Osteocyte (in vitro differentiated cells): ENCODE data around the gene MAT2B. TPM values are rescaled to one million over a fixed set of nuclear protein-coding genes. Genes with fewer than 3 reads are reported as not detected.

Source experiments
- DNase-seq: peaks from one replicate; pipeline ENCODE4 v3.0.0; 2021; ENCODE audit warnings: mixed read lengths; ENCODE audit not compliant: unreplicated experiment; ENCODE audit errors: extremely low spot score
- H3K27ac Mint-ChIP-seq: one replicate; pipeline ENCODE4 v1.8.0; 2021; ENCODE audit warnings: mild to moderate bottlenecking, mixed read lengths; ENCODE audit not compliant: unreplicated experiment
- H3K27me3 Mint-ChIP-seq: one replicate; pipeline ENCODE4 v1.8.0; 2021; ENCODE audit warnings: mixed read lengths; ENCODE audit not compliant: unreplicated experiment
- H3K36me3 Mint-ChIP-seq: one replicate; pipeline ENCODE4 v1.8.0; 2021; ENCODE audit warnings: mixed read lengths; ENCODE audit not compliant: unreplicated experiment
- H3K4me1 Mint-ChIP-seq: one replicate; pipeline ENCODE4 v1.8.0; 2021; ENCODE audit warnings: mixed read lengths; ENCODE audit not compliant: unreplicated experiment
- H3K4me3 Mint-ChIP-seq: one replicate; pipeline ENCODE4 v1.8.0; 2021; ENCODE audit warnings: mild to moderate bottlenecking, moderate library complexity, mixed read lengths; ENCODE audit not compliant: unreplicated experiment
- H3K9me3 Mint-ChIP-seq: one replicate; pipeline ENCODE4 v1.8.0; 2021; ENCODE audit warnings: mixed read lengths; ENCODE audit not compliant: unreplicated experiment
- total RNA-seq: library from RNA; stranded (reverse); gene quantifications from 2 replicates; pipeline ENCODE4 v1.2.1, GENCODE V29; 2021
- TF ChIP-seq, protein P1 (sequence below): fragments of 200-600 bp; sonication (generic); IDR thresholded peaks from 2 replicates; pipeline ENCODE4 v1.5.0; 2021; ENCODE audit warnings: antibody characterized with exemption, mild to moderate bottlenecking, moderate library complexity

MAT2B gene
- total RNA-seq, 1 donor from 2014 or later, result 47.0 TPM

DNA sequence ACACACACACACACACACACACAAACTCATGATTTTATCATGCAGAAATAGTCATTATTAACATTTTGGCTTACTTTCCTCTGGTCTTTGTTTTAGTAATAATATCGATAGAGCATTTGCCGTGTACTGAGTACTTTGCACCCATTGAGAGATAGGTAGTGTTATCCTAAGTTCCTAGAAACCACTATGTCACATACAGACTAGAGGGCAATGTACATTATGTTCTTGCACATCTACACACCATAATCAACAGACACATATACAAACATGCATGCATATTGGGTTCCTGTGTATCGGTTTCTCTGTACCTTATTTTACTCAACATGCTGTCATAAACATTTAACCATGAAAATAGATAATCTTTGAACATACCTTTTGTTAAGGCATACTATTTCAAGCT, 45.7 kb downstream of the MAT2B start:
- no peaks in the 10 kb centered on the region for H3K36me3 Mint-ChIP-seq
- H3K27me3 Mint-ChIP-seq, result peaks cover 32% of the 10 kb centered on the region
- H3K4me1 Mint-ChIP-seq, result no peaks in the 10 kb centered on the region
- H3K9me3 Mint-ChIP-seq, result no peaks in the 10 kb centered on the region
- no peak for DNase-seq
- no peak overlapping the region for H3K27ac Mint-ChIP-seq
- no peak overlapping the region for H3K4me3 Mint-ChIP-seq
- TF ChIP-seq, protein P1, sequence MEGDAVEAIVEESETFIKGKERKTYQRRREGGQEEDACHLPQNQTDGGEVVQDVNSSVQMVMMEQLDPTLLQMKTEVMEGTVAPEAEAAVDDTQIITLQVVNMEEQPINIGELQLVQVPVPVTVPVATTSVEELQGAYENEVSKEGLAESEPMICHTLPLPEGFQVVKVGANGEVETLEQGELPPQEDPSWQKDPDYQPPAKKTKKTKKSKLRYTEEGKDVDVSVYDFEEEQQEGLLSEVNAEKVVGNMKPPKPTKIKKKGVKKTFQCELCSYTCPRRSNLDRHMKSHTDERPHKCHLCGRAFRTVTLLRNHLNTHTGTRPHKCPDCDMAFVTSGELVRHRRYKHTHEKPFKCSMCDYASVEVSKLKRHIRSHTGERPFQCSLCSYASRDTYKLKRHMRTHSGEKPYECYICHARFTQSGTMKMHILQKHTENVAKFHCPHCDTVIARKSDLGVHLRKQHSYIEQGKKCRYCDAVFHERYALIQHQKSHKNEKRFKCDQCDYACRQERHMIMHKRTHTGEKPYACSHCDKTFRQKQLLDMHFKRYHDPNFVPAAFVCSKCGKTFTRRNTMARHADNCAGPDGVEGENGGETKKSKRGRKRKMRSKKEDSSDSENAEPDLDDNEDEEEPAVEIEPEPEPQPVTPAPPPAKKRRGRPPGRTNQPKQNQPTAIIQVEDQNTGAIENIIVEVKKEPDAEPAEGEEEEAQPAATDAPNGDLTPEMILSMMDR, result no peak

DNA sequence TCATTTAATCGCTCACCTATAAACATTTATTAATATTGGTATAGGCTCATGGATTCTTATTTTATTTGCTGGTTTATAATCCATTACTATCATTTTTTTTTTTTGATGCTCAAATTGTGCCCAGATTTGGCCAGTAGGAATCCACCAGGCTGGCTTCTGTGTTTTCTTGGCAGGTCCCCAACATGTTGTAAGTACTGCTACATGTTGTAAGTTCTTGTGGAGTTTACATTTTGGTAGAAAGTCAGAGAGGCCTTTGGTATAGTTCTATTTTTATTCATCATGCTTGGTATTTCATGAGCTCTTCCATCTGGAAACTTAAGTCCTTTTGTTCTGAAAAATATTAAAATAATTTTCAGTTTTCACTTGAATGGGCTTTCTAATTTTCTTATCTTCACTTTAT, 47.1 kb downstream of the MAT2B start:
- no peak for DNase-seq
- Mint-ChIP-seq H3K27me3 (peaks cover 35% of the 10 kb centered on the region), H3K9me3 (no peaks in the 10 kb centered on the region), H3K4me1 (no peaks in the 10 kb centered on the region), H3K27ac (no peak overlapping the region), H3K4me3 (no peak overlapping the region), H3K36me3 (no peaks in the 10 kb centered on the region)
- TF ChIP-seq, protein P1, result no peak

DNA sequence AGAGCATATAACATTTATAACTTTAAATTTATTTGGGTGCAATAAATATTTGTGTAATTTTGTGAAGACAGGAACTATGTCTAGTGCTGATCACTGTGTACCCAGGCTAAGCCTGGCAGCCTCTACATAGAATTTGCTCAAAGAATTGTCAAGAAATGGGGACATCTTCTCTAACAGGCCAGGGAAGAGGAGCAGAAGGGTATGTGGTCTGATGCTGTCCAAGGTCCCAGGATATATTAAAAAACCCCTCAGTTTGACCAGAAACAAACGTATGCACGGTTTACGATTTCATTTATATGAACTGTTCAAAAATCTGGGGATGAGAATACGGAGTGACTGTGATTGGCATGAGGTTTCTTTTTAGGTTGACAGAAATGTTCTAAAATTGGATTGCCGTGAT, 55.9 kb downstream of the MAT2B start:
- Mint-ChIP-seq H3K27me3 (peaks cover 47% of the 10 kb centered on the region), H3K27ac (no peak overlapping the region), H3K4me1 (peaks cover 12% of the 10 kb centered on the region), H3K36me3 (no peaks in the 10 kb centered on the region), H3K4me3 (no peak overlapping the region), H3K9me3 (no peaks in the 10 kb centered on the region)
- TF ChIP-seq, protein P1, result no peak
- no peak for DNase-seq

DNA sequence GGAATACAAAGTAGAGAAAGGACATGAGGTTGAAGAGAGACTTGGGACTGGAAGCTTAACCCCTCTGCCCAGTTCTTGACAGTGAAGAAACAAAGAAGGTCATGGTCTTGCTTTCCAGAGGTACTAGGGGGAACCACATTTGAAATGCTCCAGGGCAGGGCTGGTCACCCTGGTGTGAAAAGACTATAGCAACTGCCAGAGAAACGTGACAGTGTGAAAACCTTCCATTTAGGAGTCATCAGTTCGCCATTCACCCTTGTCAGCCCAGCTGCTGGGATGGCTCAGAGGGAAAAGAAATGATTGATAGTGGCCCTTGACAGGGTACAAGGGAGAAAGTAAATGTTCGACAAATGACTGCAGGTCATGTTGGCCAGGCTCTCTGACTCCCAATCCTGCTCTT, 56.7 kb downstream of the MAT2B start:
- no peak overlapping the region for H3K4me3 Mint-ChIP-seq
- H3K36me3 Mint-ChIP-seq, result no peaks in the 10 kb centered on the region
- H3K4me1 Mint-ChIP-seq, result peaks cover 12% of the 10 kb centered on the region
- H3K27ac Mint-ChIP-seq, result no peak overlapping the region
- H3K9me3 Mint-ChIP-seq, result no peaks in the 10 kb centered on the region
- peaks cover 50% of the 10 kb centered on the region for H3K27me3 Mint-ChIP-seq
- no peak for DNase-seq
- TF ChIP-seq, protein P1, result no peak

DNA sequence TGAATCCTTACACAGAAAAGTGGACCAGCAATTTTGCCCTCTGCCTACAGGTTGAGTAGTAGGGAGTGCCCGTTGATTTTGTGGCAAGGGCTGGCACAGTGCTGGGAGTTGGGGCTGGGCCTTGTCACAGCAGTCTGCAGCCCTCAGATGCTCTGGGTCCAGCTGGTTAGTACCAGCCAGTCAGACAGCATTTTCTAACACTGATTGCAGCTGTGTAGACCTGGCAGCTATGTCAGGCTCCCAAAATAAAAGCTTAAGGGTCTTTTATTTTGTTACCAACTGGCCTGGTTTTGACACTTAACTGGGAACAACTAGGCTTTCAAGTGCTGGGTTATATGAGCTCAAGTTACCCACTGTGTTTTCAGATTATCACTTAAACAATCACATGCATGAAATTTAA, 57.7 kb downstream of the MAT2B start:
- peaks cover 59% of the 10 kb centered on the region for H3K27me3 Mint-ChIP-seq
- no peaks in the 10 kb centered on the region for H3K9me3 Mint-ChIP-seq

More for the DNA sequence above, 57.7 kb downstream of the MAT2B start:
- H3K36me3 Mint-ChIP-seq, result no peaks in the 10 kb centered on the region
- DNase-seq, result no peak
- peaks cover 12% of the 10 kb centered on the region for H3K4me1 Mint-ChIP-seq
- H3K4me3 Mint-ChIP-seq, result no peak overlapping the region
- TF ChIP-seq, protein P1, result no peak
- no peak overlapping the region for H3K27ac Mint-ChIP-seq
